SK-N-SH (cell line): ENCODE results near the gene MLXIP.

Experiments
- CTCF ChIP-seq: fragments of 200-600 bp; sonication (generic); IDR thresholded peaks from 2 replicates; pipeline ENCODE4 v1.6.1; 2017; ENCODE audit warnings: antibody characterized with exemption, mild to moderate bottlenecking, moderate library complexity
- GABPA ChIP-seq: IDR thresholded peaks from 2 replicates; pipeline ENCODE4 v1.4.0; 2012; ENCODE audit warnings: low read depth, mild to moderate bottlenecking
- POLR2AphosphoS5 ChIP-seq: IDR thresholded peaks from 2 replicates; pipeline ENCODE4 v1.6.1; 2012; ENCODE audit warnings: low read depth, low read length
- RCOR1 ChIP-seq: fragments of 150-350 bp; IDR thresholded peaks from 2 replicates; pipeline ENCODE4 v1.6.1; 2017; ENCODE audit warnings: antibody characterized with exemption, low read length
- YY1 ChIP-seq: IDR thresholded peaks from 2 replicates; pipeline ENCODE4 v1.4.0; 2012; ENCODE audit warnings: low read depth, mild to moderate bottlenecking
- ZBTB33 ChIP-seq: IDR thresholded peaks from 2 replicates; pipeline ENCODE4 v1.4.0; 2012; ENCODE audit warnings: low read depth, borderline replicate concordance

- no peak for TF ChIP-seq CTCF
- no peak for TF ChIP-seq YY1
- TF ChIP-seq GABPA, result no peak
- TF ChIP-seq POLR2AphosphoS5, result no peak
- no peak for TF ChIP-seq ZBTB33
- TF ChIP-seq RCOR1, result no peak
Observed at GRCh38 chr12:122144885-122145284, 66.3 kb downstream of the MLXIP start.
